Endothelial cell of umbilical vein (primary cell): ENCODE measurements around the gene RSPO1. TPM values are rescaled to one million over a fixed set of nuclear protein-coding genes. Genes with fewer than 3 reads are reported as not detected.

Experiments used
- BruUV-seq: library from RNA; stranded (reverse); fragments of 400-500 nt; replicated peaks from 2 replicates; lab custom pipeline; 2021; lab: Mats Ljungman, UMichigan
- CTCF ChIA-PET: fragments of 300-600, 350-600 bp; sonication (Branson Sonifier 250); formaldehyde crosslinking; loops from one replicate; lab custom pipeline; 2021; ENCODE audit warnings: antibody characterized with exemption, inconsistent platforms; lab: Charles Lee
- POLR2A ChIA-PET: fragments of 300-600, 350-600 bp; sonication (Branson Sonifier 250); formaldehyde crosslinking; loops from one replicate; lab custom pipeline; 2021; ENCODE audit warnings: antibody characterized with exemption, inconsistent platforms; lab: Charles Lee
- DNase-seq: peaks from one replicate; pipeline ENCODE4 v3.0.0-alpha.2; 2011; ENCODE audit warnings: low read depth, low spot score
- FAIRE-seq: peaks from 2 replicates; lab custom pipeline; 2011; peaks lifted over from hg19 to GRCh38; lab: Jason Lieb, UNC
- H2AFZ ChIP-seq: 2 replicates; pipeline ENCODE4 v1.6.0; 2012; ENCODE audit warnings: low read depth, low read length, control low read depth, inconsistent platforms
- H3K27ac ChIP-seq: 2 replicates; pipeline ENCODE4 v1.5.1; 2011; ENCODE audit warnings: low read depth, mild to moderate bottlenecking, control low read depth, low read length, moderate library complexity; ENCODE audit not compliant: insufficient read depth
- H3K27me3 ChIP-seq, 2 experiments: 2 replicates each; pipeline versions ENCODE4 v1.6.0 to v1.6.1; 2011; ENCODE audit warnings: low read length in 2 of 2, mixed read lengths in 1 of 2; ENCODE audit not compliant: control insufficient read depth in 2 of 2, insufficient read depth in 2 of 2
- H3K36me3 ChIP-seq, 2 experiments: 2 replicates in 1 of 2; 3 replicates in 1 of 2; pipeline ENCODE4 v1.5.1; 2011; ENCODE audit warnings: low read length in 2 of 2, mild to moderate bottlenecking in 1 of 2, moderate library complexity in 1 of 2; ENCODE audit not compliant: control insufficient read depth in 2 of 2, insufficient read depth in 2 of 2; ENCODE audit errors: extremely low read depth in 1 of 2
- H3K4me1 ChIP-seq: 3 replicates; pipeline ENCODE4 v1.5.1; 2011; ENCODE audit warnings: mild to moderate bottlenecking, low read length; ENCODE audit not compliant: control insufficient read depth, insufficient read depth; ENCODE audit errors: extremely low read depth
- H3K4me2 ChIP-seq: 2 replicates; pipeline ENCODE4 v1.6.1; 2011; ENCODE audit warnings: low read length, control low read depth, mixed read lengths; ENCODE audit not compliant: insufficient read depth
- H3K4me3 ChIP-seq, 3 experiments: fragments of 200-600 bp in 1 of 3; sonication (generic), shearing (Covaris generic) in 1 of 3; replicated peaks in 1 of 3; 2 replicates each; pipeline ENCODE4 v1.5.1; 2011 to 2016; ENCODE audit warnings: control low read depth in 3 of 3, low read length in 3 of 3, mild to moderate bottlenecking in 2 of 3, inconsistent platforms in 1 of 3, low read depth in 1 of 3, moderate library complexity in 1 of 3; ENCODE audit not compliant: insufficient read depth in 1 of 3
- H3K79me2 ChIP-seq: 2 replicates; pipeline ENCODE4 v1.6.0; 2012; ENCODE audit warnings: low read length, inconsistent platforms; ENCODE audit not compliant: control insufficient read depth, insufficient read depth
- H3K9ac ChIP-seq: replicated peaks from 2 replicates; pipeline ENCODE3; 2011; ENCODE audit warnings: low read length, control low read depth; ENCODE audit not compliant: insufficient read depth; ENCODE audit errors: extremely low read depth
- H3K9me1 ChIP-seq: replicated peaks from 3 replicates; pipeline ENCODE4 v1.6.0; 2011; ENCODE audit warnings: mild to moderate bottlenecking, low read length; ENCODE audit not compliant: control insufficient read depth, insufficient read depth; ENCODE audit errors: extremely low read depth
- H3K9me3 ChIP-seq: replicated peaks from 2 replicates; pipeline ENCODE4 v1.5.1; 2012; ENCODE audit warnings: low read length, inconsistent platforms; ENCODE audit not compliant: control insufficient read depth, insufficient read depth
- H4K20me1 ChIP-seq: replicated peaks from 2 replicates; pipeline ENCODE3; 2011; ENCODE audit warnings: mild to moderate bottlenecking, low read length; ENCODE audit not compliant: control insufficient read depth, insufficient read depth; ENCODE audit errors: extremely low read depth
- CTCF ChIP-seq, 2 donors: IDR thresholded peaks; 1 replicate in 1 of 2; 2 replicates in 1 of 2; pipeline ENCODE4 v1.5.1; 2011; ENCODE audit warnings: low read length in 2 of 2, mild to moderate bottlenecking in 2 of 2, moderate library complexity in 2 of 2, control low read depth in 1 of 2, inconsistent platforms in 1 of 2, low read depth in 1 of 2; ENCODE audit not compliant: insufficient read depth in 1 of 2; ENCODE audit errors: extremely low read depth in 1 of 2
- EZH2 ChIP-seq: IDR thresholded peaks from 2 replicates; pipeline ENCODE4 v1.6.1; 2012; ENCODE audit warnings: borderline replicate concordance, low read depth, mild to moderate bottlenecking, moderate library complexity, low read length, inconsistent platforms; ENCODE audit not compliant: severe bottlenecking
- GATA2 ChIP-seq: IDR thresholded peaks from 2 replicates; pipeline ENCODE4 v1.7.0; 2011; ENCODE audit warnings: low read depth, mild to moderate bottlenecking, moderate library complexity, mixed read lengths, low read length; ENCODE audit not compliant: insufficient read length, insufficient read depth
- MYC ChIP-seq: IDR thresholded peaks from one replicate; pipeline ENCODE4 v1.6.1; 2011; ENCODE audit warnings: mild to moderate bottlenecking, low read depth, low read length
- POLR2A ChIP-seq: IDR thresholded peaks from 2 replicates; pipeline ENCODE4 v1.6.1; 2012; ENCODE audit warnings: low read depth, mild to moderate bottlenecking, control low read depth, low read length
- POLR2AphosphoS5 ChIP-seq: IDR thresholded peaks from 2 replicates; pipeline ENCODE4 v1.6.1; 2012; ENCODE audit warnings: low read depth, mild to moderate bottlenecking, control low read depth, low read length, moderate library complexity; ENCODE audit not compliant: insufficient read depth
- dilution Hi-C: fragments of 300-500 bp; cut with MboI; formaldehyde crosslinking; loops from one replicate; pipeline ENCODE4 v1.15.0; 2019; ENCODE audit warnings: low sequenced_read_pairs; ENCODE audit not compliant: extremely low pct_ligation_motif_present
- intact Hi-C: fragments of 100-400 bp; cut with micrococcal nuclease; formaldehyde crosslinking; loops from one replicate; pipeline ENCODE4 v1.10.0; 2022
- polyA plus RNA-seq, 4 experiments: library from polyadenylated mRNA; depleted of rRNA in 3 of 4; stranded (reverse) in 3 of 4; unstranded in 1 of 4; fragments of >200 nt; gene quantifications; 2 replicates each; pipeline versions ENCODE4 v1.2.1 to v1.2.3, GENCODE V29; 2011 to 2012; ENCODE audit warnings: missing spikeins in 1 of 4
- total RNA-seq: library from RNA; stranded (reverse); gene quantifications from 2 replicates; pipeline ENCODE4 v1.2.3, GENCODE V29; 2021
- TF ChIP-seq, protein P1 (sequence below): IDR thresholded peaks from 2 replicates; pipeline ENCODE4 v1.6.1; 2011; ENCODE audit not compliant: insufficient read depth, insufficient read length

The RSPO1 gene
- total and polyA plus RNA-seq, 2 donors (not counting 3 experiments of a cell fraction or from before 2014, with no cell fraction given), result not detected

GRCh38 chr1:37621326-37621870 lies 13.3 kb downstream of the RSPO1 start:
- dilution Hi-C loops (no loop called here), intact Hi-C loops (no loop called here)
- FAIRE-seq (no peak), DNase-seq (no peak)
- H4K20me1 ChIP-seq, result no peaks in the 10 kb centered on the region
- no TSS peak for BruUV-seq
- no peaks in the 10 kb centered on the region for H3K79me2 ChIP-seq
- POLR2A ChIA-PET, result interaction anchor here (0.7 kb wide), 1 partner anchor 197 kb away, joined by 4 read pairs; no protein-coding TSS in a partner anchor
- no peak overlapping the region for H3K27ac ChIP-seq
- H3K27me3 ChIP-seq, result peaks cover 0 to 4% of the 10 kb centered on the region in 2 experiments
- TF ChIP-seq CTCF (IDR thresholded peaks at IDR 0.05; ENCODE audit: extremely low read depth in 1 of 2, insufficient read depth in 1 of 2, low read depth in 1 of 2, low read length in 2 of 2) (no peak), POLR2A (no peak), POLR2AphosphoS5 (no peak), MYC (no peak), EZH2 (no peak), GATA2 (no peak)
- TF ChIP-seq, protein P1, sequence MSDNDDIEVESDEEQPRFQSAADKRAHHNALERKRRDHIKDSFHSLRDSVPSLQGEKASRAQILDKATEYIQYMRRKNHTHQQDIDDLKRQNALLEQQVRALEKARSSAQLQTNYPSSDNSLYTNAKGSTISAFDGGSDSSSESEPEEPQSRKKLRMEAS, result no peak
- no peak overlapping the region for H2AFZ ChIP-seq
- H3K4me1 ChIP-seq, result no peaks in the 10 kb centered on the region
- no peaks in the 10 kb centered on the region for H3K9me3 ChIP-seq
- H3K9ac ChIP-seq, result no peak overlapping the region
- H3K36me3 ChIP-seq, result no peaks in the 10 kb centered on the region
- no peak overlapping the region for H3K4me2 ChIP-seq
- H3K4me3 ChIP-seq, result no peak overlapping the region
- CTCF ChIA-PET, result interaction anchor here (2.0 to 5.0 kb wide), 2 partner anchors 11 to 19 kb away, joined by 6 to 20 read pairs; no protein-coding TSS in a partner anchor
- H3K9me1 ChIP-seq, result no peaks in the 10 kb centered on the region
